Sigmoid colon (tissue), 7 donors: ENCODE results near the gene ANKRD1. TPM values are rescaled to one million over a fixed set of nuclear protein-coding genes. Genes with fewer than 3 reads are reported as not detected.

Experiments
- DNase-seq: peaks from one replicate; pipeline ENCODE4 v3.0.0-alpha.2; 2019
- H3K27ac ChIP-seq, 4 donors: fragments of 200-600 bp; sonication (generic); one replicate each; pipeline ENCODE4 v1.5.1; 2016 to 2019; ENCODE audit warnings: mild to moderate bottlenecking in 1 of 4
- H3K27me3 ChIP-seq, 3 donors: fragments of 200-600 bp; sonication (generic); one replicate each; pipeline ENCODE4 v1.5.1; 2019; ENCODE audit warnings: mild to moderate bottlenecking in 1 of 3
- H3K36me3 ChIP-seq, 4 donors: fragments of 200-600 bp; sonication (generic); one replicate each; pipeline ENCODE4 v1.5.1; 2016 to 2019
- H3K4me1 ChIP-seq, 4 donors: fragments of 200-600 bp; sonication (generic); one replicate each; pipeline ENCODE4 v1.5.1; 2017 to 2019
- H3K4me3 ChIP-seq, 4 donors: fragments of 200-600 bp; sonication (generic); one replicate each; pipeline ENCODE4 v1.5.1; 2017 to 2019; ENCODE audit warnings: mild to moderate bottlenecking in 2 of 4, moderate library complexity in 1 of 4
- H3K9me3 ChIP-seq, 4 donors: fragments of 200-600 bp in 3 of 4; sonication (generic) in 3 of 4; one replicate each; pipeline versions ENCODE4 v1.5.1 to v1.6.1; 2013 to 2019
- EP300 ChIP-seq, 4 donors: sonication (generic); formaldehyde crosslinking; IDR thresholded peaks; one replicate each; pipeline ENCODE4 v1.6.1; 2017; ENCODE audit warnings: antibody characterized with exemption in 4 of 4
- POLR2A ChIP-seq, 2 donors: fragments of 450-650 bp; IDR thresholded peaks; one replicate each; pipeline ENCODE4 v1.6.1; 2016; ENCODE audit warnings: antibody characterized with exemption in 2 of 2, mild to moderate bottlenecking in 2 of 2, moderate library complexity in 2 of 2
- POLR2AphosphoS5 ChIP-seq, 4 donors: sonication (generic); formaldehyde crosslinking; IDR thresholded peaks; one replicate each; pipeline ENCODE4 v1.6.1; 2017; ENCODE audit warnings: antibody characterized with exemption in 4 of 4
- WGBS, 2 donors: extraction: QIAGEN DNeasy Blood & Tissue Kit; methylation state at CpG; one replicate each; pipeline ENCODE4 v1.1.7; 2013; 5-methylcytosine and 5-hydroxymethylcytosine counted together
- intact Hi-C: fragments of 100-400 bp; cut with DNase I; formaldehyde crosslinking; loops from one replicate; pipeline ENCODE4 v1.15.1; 2023
- polyA plus RNA-seq, 3 donors: library from polyadenylated mRNA; stranded (reverse); fragments of 200-250 nt; gene quantifications; one replicate each; pipeline ENCODE4 v1.2.3, GENCODE V29; 2013
- total RNA-seq, 4 donors: library from RNA; depleted of rRNA; stranded (reverse); fragments of >200 nt; gene quantifications; one replicate each; pipeline ENCODE4 v1.1.0, GENCODE V29; 2016
- TF ChIP-seq, protein P1 (sequence below), 4 experiments: fragments of 450-650 bp in 3 of 4; fragments of 200-600 bp in 1 of 4; IDR thresholded peaks; one replicate each; pipeline ENCODE4 v1.5.1; 2016 to 2019; ENCODE audit warnings: antibody characterized with exemption in 4 of 4, mild to moderate bottlenecking in 3 of 4, moderate library complexity in 2 of 4
- donor health status: healthy with polysubstance abuse.
- donor health status: Bipolar disorder and iron deficiency.
- donor health status: healthy.

The ANKRD1 gene
- total and polyA plus RNA-seq, 7 donors: 2.4 to 8.4 (median 2.5) TPM; not detected in 4

DNA sequence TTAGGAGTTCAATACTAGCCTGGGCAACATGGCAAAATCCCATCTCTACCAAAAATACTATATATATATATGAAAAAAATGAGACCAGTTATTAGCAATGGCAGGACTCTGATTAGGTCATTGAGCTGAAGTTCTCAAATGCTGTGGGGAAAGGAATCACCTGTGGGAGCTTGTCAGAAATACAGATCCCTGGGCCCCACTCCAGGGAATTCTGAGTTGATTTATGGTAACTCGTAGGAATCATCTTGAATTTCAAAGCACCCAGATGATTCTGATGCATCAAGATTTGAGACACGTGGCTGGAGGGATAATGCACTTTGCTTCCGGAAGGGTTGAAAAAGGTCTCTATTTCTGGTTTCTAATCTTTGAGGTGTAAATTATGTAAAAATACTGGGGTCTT is 1.0 kb upstream of the ANKRD1 start:
- intact Hi-C loops: no loop called here
- 72 to 82% methylated on average over 3 of the region's 3 CpGs for WGBS, 2 donors
- Histone ChIP-seq H3K27me3 (no peaks in the 10 kb centered on the region), H3K4me1 (no peaks in the 10 kb centered on the region), H3K27ac (no peak overlapping the region), H3K4me3 (no peak overlapping the region), H3K9me3 (no peaks in the 10 kb centered on the region), H3K36me3 (no peaks in the 10 kb centered on the region)
- no peak for TF ChIP-seq EP300 (IDR thresholded peaks at IDR 0.05)
- TF ChIP-seq POLR2A (IDR thresholded peaks at IDR 0.05): no peak
- TF ChIP-seq, protein P1, sequence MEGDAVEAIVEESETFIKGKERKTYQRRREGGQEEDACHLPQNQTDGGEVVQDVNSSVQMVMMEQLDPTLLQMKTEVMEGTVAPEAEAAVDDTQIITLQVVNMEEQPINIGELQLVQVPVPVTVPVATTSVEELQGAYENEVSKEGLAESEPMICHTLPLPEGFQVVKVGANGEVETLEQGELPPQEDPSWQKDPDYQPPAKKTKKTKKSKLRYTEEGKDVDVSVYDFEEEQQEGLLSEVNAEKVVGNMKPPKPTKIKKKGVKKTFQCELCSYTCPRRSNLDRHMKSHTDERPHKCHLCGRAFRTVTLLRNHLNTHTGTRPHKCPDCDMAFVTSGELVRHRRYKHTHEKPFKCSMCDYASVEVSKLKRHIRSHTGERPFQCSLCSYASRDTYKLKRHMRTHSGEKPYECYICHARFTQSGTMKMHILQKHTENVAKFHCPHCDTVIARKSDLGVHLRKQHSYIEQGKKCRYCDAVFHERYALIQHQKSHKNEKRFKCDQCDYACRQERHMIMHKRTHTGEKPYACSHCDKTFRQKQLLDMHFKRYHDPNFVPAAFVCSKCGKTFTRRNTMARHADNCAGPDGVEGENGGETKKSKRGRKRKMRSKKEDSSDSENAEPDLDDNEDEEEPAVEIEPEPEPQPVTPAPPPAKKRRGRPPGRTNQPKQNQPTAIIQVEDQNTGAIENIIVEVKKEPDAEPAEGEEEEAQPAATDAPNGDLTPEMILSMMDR (IDR thresholded peaks at IDR 0.05): no peak
- TF ChIP-seq POLR2AphosphoS5 (IDR thresholded peaks at IDR 0.05): no peak
- no peak for DNase-seq

DNA sequence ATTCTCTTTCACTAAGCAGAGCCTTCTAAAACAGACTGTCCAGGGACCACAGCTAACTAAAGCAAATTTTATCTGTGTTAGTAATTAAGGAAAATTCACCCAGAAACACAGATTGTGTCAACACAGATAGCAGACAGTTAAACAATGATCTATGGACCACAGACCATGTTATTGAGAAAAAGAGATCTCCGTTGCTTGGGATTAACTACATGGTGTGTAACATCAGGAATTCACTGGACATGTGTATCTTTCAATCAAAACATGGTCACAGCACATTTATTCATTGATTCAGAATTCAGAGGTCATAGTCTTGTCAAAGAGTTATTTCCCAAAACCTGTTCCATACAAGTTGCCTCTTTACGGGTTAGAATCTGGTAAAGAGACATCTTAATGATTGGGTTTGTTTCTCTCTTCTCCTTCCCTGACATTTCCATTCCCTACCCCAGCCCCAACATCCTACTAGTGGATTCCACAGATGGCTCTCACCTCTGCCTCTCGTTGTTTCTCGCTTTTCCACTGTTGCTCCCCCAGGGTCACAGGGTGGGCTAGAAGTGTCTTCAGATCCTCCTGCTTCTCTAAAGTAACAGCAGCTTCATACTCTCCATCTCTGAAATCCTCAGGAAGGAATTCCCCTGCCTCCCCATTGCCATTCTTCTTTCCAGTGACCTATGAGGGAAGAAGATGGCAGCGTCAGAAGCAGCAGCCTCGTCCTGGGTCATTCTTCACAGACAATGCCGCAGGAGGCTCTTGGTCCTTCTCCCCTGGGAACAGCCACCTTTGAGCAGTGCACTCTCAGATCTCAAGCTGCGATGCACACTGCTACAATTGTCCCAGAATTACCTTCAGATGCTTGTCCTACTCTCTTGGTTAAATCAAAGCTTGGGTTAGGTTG is 958 bp downstream of the ANKRD1 start:
- WGBS, 2 donors: 78 to 84% methylated on average over 8 of the region's 8 CpGs
- Histone ChIP-seq H3K36me3 (no peaks in the 10 kb centered on the region), H3K4me1 (no peaks in the 10 kb centered on the region), H3K27me3 (no peaks in the 10 kb centered on the region), H3K4me3 (no peak overlapping the region), H3K27ac (no peak overlapping the region), H3K9me3 (no peaks in the 10 kb centered on the region)
- DNase-seq: no peak
- TF ChIP-seq POLR2AphosphoS5 (IDR thresholded peaks at IDR 0.05) (no peak), POLR2A (IDR thresholded peaks at IDR 0.05) (no peak), EP300 (IDR thresholded peaks at IDR 0.05) (no peak)
- TF ChIP-seq, protein P1 (IDR thresholded peaks at IDR 0.05): no peak
- intact Hi-C loops: no loop called here

DNA sequence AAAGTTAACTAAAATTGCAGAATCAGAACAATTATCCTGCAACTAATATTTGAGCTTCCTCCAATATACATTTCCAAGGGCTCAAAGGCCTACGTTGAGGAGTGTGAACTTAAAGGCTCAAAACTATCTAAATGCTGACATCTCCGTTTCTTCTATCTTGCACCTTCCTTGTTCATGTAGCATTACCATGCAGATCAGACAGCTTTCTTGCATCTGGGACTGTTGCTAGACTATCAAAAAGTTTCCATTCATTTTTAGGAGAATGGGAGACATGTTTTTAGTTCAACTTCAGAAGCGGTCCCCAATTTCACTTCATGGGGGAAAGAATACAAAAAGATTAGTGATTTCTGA is 2.9 kb downstream of the ANKRD1 start:
- no peaks in the 10 kb centered on the region for H3K9me3 ChIP-seq
- H3K27me3 ChIP-seq: no peaks in the 10 kb centered on the region
- no peaks in the 10 kb centered on the region for H3K4me1 ChIP-seq
- DNase-seq: no peak
- H3K27ac ChIP-seq: no peak overlapping the region
- 74 to 89% methylated on average over 3 of the region's 3 CpGs for WGBS, 2 donors
- no peak overlapping the region for H3K4me3 ChIP-seq
- TF ChIP-seq POLR2A (IDR thresholded peaks at IDR 0.05): no peak
- TF ChIP-seq, protein P1 (IDR thresholded peaks at IDR 0.05): no peak
- no peaks in the 10 kb centered on the region for H3K36me3 ChIP-seq
- intact Hi-C loops: no loop called here

DNA sequence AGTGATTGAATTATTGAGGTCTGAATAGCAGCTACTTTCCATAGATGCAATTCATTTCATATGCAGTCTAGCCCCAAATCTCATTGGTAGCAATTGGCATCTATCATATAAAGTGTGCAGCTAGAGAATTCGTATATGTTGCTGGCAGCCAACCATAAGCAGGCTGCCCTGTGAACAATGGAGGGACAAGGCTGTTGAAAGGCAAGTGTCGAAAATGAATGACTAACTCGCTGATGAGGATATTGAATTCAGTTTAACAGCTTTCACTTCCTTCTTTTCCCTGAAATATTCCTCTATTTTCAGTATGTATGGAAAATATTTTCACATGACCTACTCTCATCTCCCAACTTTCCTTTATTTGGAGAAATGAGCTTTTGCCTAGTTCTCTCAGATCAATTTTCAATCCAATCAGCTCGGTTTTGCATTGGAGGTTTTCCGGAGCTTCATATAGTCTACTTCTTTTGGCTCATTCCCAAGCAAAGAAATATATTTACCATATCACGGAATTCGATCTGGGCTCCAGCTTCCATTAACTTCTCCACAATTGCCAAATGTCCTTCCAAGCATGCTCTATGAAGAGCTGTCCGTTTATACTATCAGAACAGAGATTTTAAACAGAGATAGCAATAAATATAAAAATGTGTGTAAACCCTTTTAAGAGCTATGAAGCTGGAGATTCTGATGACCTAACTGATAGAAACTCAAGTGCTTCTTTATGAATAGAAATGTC is 3.5 kb downstream of the ANKRD1 start:
- Histone ChIP-seq H3K4me3 (no peak overlapping the region), H3K36me3 (no peaks in the 10 kb centered on the region), H3K9me3 (no peaks in the 10 kb centered on the region), H3K27me3 (no peaks in the 10 kb centered on the region), H3K27ac (no peak overlapping the region), H3K4me1 (no peaks in the 10 kb centered on the region)
- no peak for TF ChIP-seq POLR2A (IDR thresholded peaks at IDR 0.05)
- TF ChIP-seq, protein P1 (IDR thresholded peaks at IDR 0.05): no peak
- 66 to 76% methylated on average over 8 of the region's 8 CpGs for WGBS, 2 donors
- intact Hi-C loops: no loop called here
- DNase-seq: no peak
